Fibroblast of mammary gland (primary cell): ENCODE results near the gene WWC1.

Experiments used
- DNase-seq: peaks from one replicate; pipeline ENCODE4 v3.0.0-alpha.2; 2010; ENCODE audit warnings: low read depth
- H3K4me3 ChIP-seq: 2 replicates; pipeline ENCODE4 v1.5.1; 2011; ENCODE audit warnings: low read depth, mild to moderate bottlenecking, low read length, moderate library complexity; ENCODE audit not compliant: control insufficient read depth
- CTCF ChIP-seq: conservative IDR thresholded peaks from 2 replicates; pipeline ENCODE4 v1.5.1; 2011; ENCODE audit warnings: low read depth, low read length, inconsistent platforms; ENCODE audit not compliant: control insufficient read depth, insufficient read depth

Gene WWC1

GRCh38 chr5:168378741-168379140 lies 87.3 kb downstream of the WWC1 start:
- no peak overlapping the region for H3K4me3 ChIP-seq
- TF ChIP-seq CTCF: no peak
- DNase-seq: no peak

GRCh38 chr5:168382421-168382820 lies 91.0 kb downstream of the WWC1 start:
- no peak for TF ChIP-seq CTCF
- no peak for DNase-seq
- H3K4me3 ChIP-seq: no peak overlapping the region

GRCh38 chr5:168390491-168390890 lies 99.0 kb downstream of the WWC1 start:
- TF ChIP-seq CTCF: no peak
- no peak overlapping the region for H3K4me3 ChIP-seq
- no peak for DNase-seq

GRCh38 chr5:168393773-168394172 lies 102.3 kb downstream of the WWC1 start:
- no peak overlapping the region for H3K4me3 ChIP-seq
- DNase-seq: no peak
- TF ChIP-seq CTCF: no peak

- TF ChIP-seq CTCF: no peak
- no peak for DNase-seq
- no peak overlapping the region for H3K4me3 ChIP-seq
Measured at GRCh38 chr5:168400429-168401220, 109.2 kb downstream of the WWC1 start.

GRCh38 chr5:168401226-168401625 lies 109.8 kb downstream of the WWC1 start:
- no peak for DNase-seq
- no peak for TF ChIP-seq CTCF
- no peak overlapping the region for H3K4me3 ChIP-seq
